WTC11 (cell line): ENCODE data around the gene FAM20C. TPM values are rescaled to one million over a fixed set of nuclear protein-coding genes. Genes with fewer than 3 reads are reported as not detected.

Experiments
- ATAC-seq: fragments of 200-7000 bp; cut with Tn5 transposase; 2 replicates; pipeline ENCODE4 v1.10.0; 2021; ENCODE audit warnings: mild to moderate bottlenecking, moderate library complexity
- CTCF ChIA-PET: fragments of 300-600 bp; sonication (Branson Sonifier 250); formaldehyde crosslinking; loops from one replicate; lab custom pipeline; 2021; ENCODE audit warnings: antibody characterized with exemption; lab: Charles Lee
- POLR2A ChIA-PET: fragments of 350-600 bp; sonication (Branson Sonifier 250); formaldehyde crosslinking; loops from one replicate; lab custom pipeline; 2021; ENCODE audit warnings: antibody characterized with exemption; lab: Charles Lee
- DNase-seq: peaks from one replicate; pipeline ENCODE4 v3.0.0; 2021; ENCODE audit warnings: low spot score
- H3K27ac Mint-ChIP-seq: 2 replicates; pipeline ENCODE4 v1.8.0; 2021; ENCODE audit warnings: mixed read lengths
- H3K27me3 Mint-ChIP-seq: 2 replicates; pipeline ENCODE4 v1.8.0; 2021; ENCODE audit warnings: low read depth, mild to moderate bottlenecking, moderate library complexity, mixed read lengths
- H3K36me3 Mint-ChIP-seq: 2 replicates; pipeline ENCODE4 v1.8.0; 2021; ENCODE audit warnings: mixed read lengths
- H3K4me1 Mint-ChIP-seq: 2 replicates; pipeline ENCODE4 v1.8.0; 2022; ENCODE audit warnings: mixed read lengths
- H3K4me3 Mint-ChIP-seq: 2 replicates; pipeline ENCODE4 v1.8.0; 2021; ENCODE audit warnings: mild to moderate bottlenecking, moderate library complexity, mixed read lengths
- H3K9me3 Mint-ChIP-seq: 2 replicates; pipeline ENCODE4 v1.8.0; 2021; ENCODE audit warnings: mixed read lengths
- ATF2 ChIP-seq: sonication (generic); formaldehyde crosslinking; IDR thresholded peaks from 2 replicates; pipeline ENCODE4 v1.8.1; 2022; ENCODE audit warnings: low read depth, missing genetic modification reagents, borderline replicate concordance
- ATF6 ChIP-seq: sonication (generic); formaldehyde crosslinking; IDR thresholded peaks from 2 replicates; pipeline ENCODE4 v1.8.1; 2023; ENCODE audit warnings: mild to moderate bottlenecking, missing genetic modification reagents
- EMX1 ChIP-seq: fragments of 250-450 bp; sonication (Bioruptor Pico); IDR thresholded peaks from 2 replicates; pipeline ENCODE4 v1.8.0; 2021; ENCODE audit warnings: mild to moderate bottlenecking
- FOXK1 ChIP-seq: sonication (generic); formaldehyde crosslinking; IDR thresholded peaks from 2 replicates; pipeline ENCODE4 v1.8.0; 2022; ENCODE audit warnings: mild to moderate bottlenecking, moderate library complexity, missing genetic modification reagents
- HMGA2 ChIP-seq: fragments of 250-450 bp; sonication (Bioruptor Pico); IDR thresholded peaks from 2 replicates; pipeline ENCODE4 v1.4.0; 2021; ENCODE audit warnings: mild to moderate bottlenecking, moderate library complexity
- NFATC4 ChIP-seq: fragments of 250-450 bp; sonication (Bioruptor Pico); IDR thresholded peaks from 2 replicates; pipeline ENCODE4 v1.9.0; 2021; ENCODE audit warnings: mild to moderate bottlenecking
- NR1H2 ChIP-seq: sonication (generic); formaldehyde crosslinking; IDR thresholded peaks from 2 replicates; pipeline ENCODE4 v1.9.0; 2021; ENCODE audit warnings: mild to moderate bottlenecking, moderate library complexity, missing genetic modification reagents
- OVOL2 ChIP-seq: fragments of 250-450 bp; sonication (Bioruptor Pico); IDR thresholded peaks from 2 replicates; pipeline ENCODE4 v1.9.0; 2021; ENCODE audit warnings: mild to moderate bottlenecking, borderline replicate concordance
- PRRX2 ChIP-seq: fragments of 250-450 bp; sonication (Bioruptor Pico); IDR thresholded peaks from 2 replicates; pipeline ENCODE4 v1.8.0; 2021; ENCODE audit warnings: mild to moderate bottlenecking
- SOX15 ChIP-seq: fragments of 250-450 bp; sonication (Bioruptor Pico); IDR thresholded peaks from 2 replicates; pipeline ENCODE4 v1.9.0; 2021; ENCODE audit warnings: mild to moderate bottlenecking
- STAT6 ChIP-seq: sonication (generic); formaldehyde crosslinking; conservative IDR thresholded peaks from 2 replicates; pipeline ENCODE4 v1.8.1; 2023; ENCODE audit warnings: mild to moderate bottlenecking, low read depth, missing genetic modification reagents, moderate library complexity
- TCF7 ChIP-seq: sonication (generic); formaldehyde crosslinking; IDR thresholded peaks from 2 replicates; pipeline ENCODE4 v1.8.0; 2022; ENCODE audit warnings: mild to moderate bottlenecking, low read depth, missing genetic modification reagents, moderate library complexity
- TP53 ChIP-seq: sonication (generic); formaldehyde crosslinking; IDR thresholded peaks from 2 replicates; pipeline ENCODE4 v1.8.1; 2023; ENCODE audit warnings: mild to moderate bottlenecking, missing genetic modification reagents
- ZMAT4 ChIP-seq: fragments of 250-450 bp; sonication (Bioruptor Pico); IDR thresholded peaks from 2 replicates; pipeline ENCODE4 v1.9.0; 2021; ENCODE audit warnings: mild to moderate bottlenecking
- ZNF219 ChIP-seq: sonication (generic); formaldehyde crosslinking; IDR thresholded peaks from 2 replicates; pipeline ENCODE4 v1.8.0; 2023; ENCODE audit warnings: missing genetic modification reagents, mild to moderate bottlenecking, borderline replicate concordance
- ZNF232 ChIP-seq: sonication (generic); formaldehyde crosslinking; IDR thresholded peaks from 2 replicates; pipeline ENCODE4 v1.8.0; 2022; ENCODE audit warnings: mild to moderate bottlenecking, missing genetic modification reagents
- ZNF263 ChIP-seq: sonication (generic); formaldehyde crosslinking; IDR thresholded peaks from 2 replicates; pipeline ENCODE4 v1.8.1; 2022; ENCODE audit warnings: low read depth, mild to moderate bottlenecking, moderate library complexity, missing genetic modification reagents
- total RNA-seq: library from RNA; stranded (reverse); gene quantifications from 3 replicates; pipeline ENCODE4 v1.2.3, GENCODE V29; 2021
- TF ChIP-seq, protein P1 (sequence below): sonication (generic); formaldehyde crosslinking; IDR thresholded peaks from 2 replicates; pipeline ENCODE4 v1.8.1; 2023; ENCODE audit warnings: mild to moderate bottlenecking, missing genetic modification reagents, moderate library complexity
- TF ChIP-seq, protein P2 (sequence below): sonication (generic); formaldehyde crosslinking; IDR thresholded peaks from 2 replicates; pipeline ENCODE4 v1.8.1; 2022; ENCODE audit warnings: missing genetic modification reagents, borderline replicate concordance

FAM20C gene
- total RNA-seq, 1 experiment from 2014 or later, result 64.9 TPM

GRCh38 chr7:218316-218715 lies 25.9 kb downstream of the FAM20C start:
- POLR2A ChIA-PET, result no interaction called here
- H3K36me3 Mint-ChIP-seq, result peaks cover 9% of the 10 kb centered on the region
- no peak for TF ChIP-seq NR1H2
- no peak for TF ChIP-seq SOX15 (CRISPR knock-in tag)
- TF ChIP-seq FOXK1 (CRISPR knock-in tag), result no peak
- TF ChIP-seq ZNF263 (CRISPR knock-in tag), result no peak
- TF ChIP-seq PRRX2 (CRISPR knock-in tag), result no peak
- no peak for TF ChIP-seq TCF7 (CRISPR knock-in tag)
- TF ChIP-seq, protein P1, sequence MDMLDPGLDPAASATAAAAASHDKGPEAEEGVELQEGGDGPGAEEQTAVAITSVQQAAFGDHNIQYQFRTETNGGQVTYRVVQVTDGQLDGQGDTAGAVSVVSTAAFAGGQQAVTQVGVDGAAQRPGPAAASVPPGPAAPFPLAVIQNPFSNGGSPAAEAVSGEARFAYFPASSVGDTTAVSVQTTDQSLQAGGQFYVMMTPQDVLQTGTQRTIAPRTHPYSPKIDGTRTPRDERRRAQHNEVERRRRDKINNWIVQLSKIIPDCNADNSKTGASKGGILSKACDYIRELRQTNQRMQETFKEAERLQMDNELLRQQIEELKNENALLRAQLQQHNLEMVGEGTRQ (CRISPR knock-in tag), result no peak
- TF ChIP-seq TP53 (CRISPR knock-in tag), result no peak
- TF ChIP-seq, all 79 proteins: peak for 0

DNA sequence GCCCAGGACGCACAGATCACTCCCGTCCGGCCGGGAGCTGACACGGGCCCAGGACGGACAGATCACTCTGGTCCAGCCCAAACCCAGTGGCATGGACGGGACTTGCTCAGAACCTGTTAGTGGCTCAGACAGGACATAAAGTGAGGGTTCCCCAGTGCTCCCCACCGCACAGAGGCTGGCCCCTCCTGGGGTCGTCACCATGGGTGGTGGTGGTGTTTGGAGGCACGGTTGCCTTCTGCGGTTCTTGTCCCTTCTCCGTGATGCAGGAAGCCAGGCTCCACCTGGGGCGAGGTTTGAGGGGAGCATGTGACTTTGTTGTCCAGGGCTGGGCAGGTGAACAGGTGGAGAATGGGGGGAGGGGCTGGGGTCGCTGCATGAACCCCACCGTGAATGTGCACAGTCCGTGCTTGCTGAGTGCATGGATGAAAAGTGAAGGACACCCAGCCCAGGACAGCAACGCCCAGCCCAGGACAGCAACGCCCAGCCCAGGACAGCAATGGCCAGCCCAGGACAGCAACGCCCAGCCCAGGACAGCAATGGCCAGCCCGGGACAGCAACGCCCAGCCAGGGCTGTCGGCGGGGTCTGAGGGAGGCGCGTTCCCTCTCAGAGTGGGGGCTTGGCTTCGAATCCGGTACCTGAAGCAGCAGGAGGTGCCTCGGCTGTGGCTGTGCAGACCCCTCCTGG lies 26.7 kb downstream of the FAM20C start:
- H3K4me1 Mint-ChIP-seq, result peaks cover 17% of the 10 kb centered on the region
- no peak for DNase-seq
- TF ChIP-seq ATF6 (CRISPR knock-in tag), result no peak
- TF ChIP-seq STAT6, result no peak
- no peak for TF ChIP-seq ZNF219 (CRISPR knock-in tag)
- TF ChIP-seq OVOL2 (CRISPR knock-in tag), result no peak
- TF ChIP-seq, protein P2, sequence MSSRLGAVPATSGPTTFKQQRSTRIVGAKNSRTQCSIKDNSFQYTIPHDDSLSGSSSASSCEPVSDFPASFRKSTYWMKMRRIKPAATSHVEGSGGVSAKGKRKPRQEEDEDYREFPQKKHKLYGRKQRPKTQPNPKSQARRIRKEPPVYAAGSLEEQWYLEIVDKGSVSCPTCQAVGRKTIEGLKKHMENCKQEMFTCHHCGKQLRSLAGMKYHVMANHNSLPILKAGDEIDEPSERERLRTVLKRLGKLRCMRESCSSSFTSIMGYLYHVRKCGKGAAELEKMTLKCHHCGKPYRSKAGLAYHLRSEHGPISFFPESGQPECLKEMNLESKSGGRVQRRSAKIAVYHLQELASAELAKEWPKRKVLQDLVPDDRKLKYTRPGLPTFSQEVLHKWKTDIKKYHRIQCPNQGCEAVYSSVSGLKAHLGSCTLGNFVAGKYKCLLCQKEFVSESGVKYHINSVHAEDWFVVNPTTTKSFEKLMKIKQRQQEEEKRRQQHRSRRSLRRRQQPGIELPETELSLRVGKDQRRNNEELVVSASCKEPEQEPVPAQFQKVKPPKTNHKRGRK (CRISPR knock-in tag), result no peak
- TF ChIP-seq, all 79 proteins: peak for 0
- H3K27ac Mint-ChIP-seq, result peak overlapping the region; percentile 68; the same call in 1 of the 2 replicates
- ATAC-seq, result no peak
- no peaks in the 10 kb centered on the region for H3K27me3 Mint-ChIP-seq
- H3K4me3 Mint-ChIP-seq, result no peak overlapping the region
- no peaks in the 10 kb centered on the region for H3K9me3 Mint-ChIP-seq
- POLR2A ChIA-PET, result no interaction called here
- H3K36me3 Mint-ChIP-seq, result peaks cover 3% of the 10 kb centered on the region
- CTCF ChIA-PET, result interaction anchor here (1.7 kb wide), 2 partner anchors 27 to 160 kb away, joined by 7 to 10 read pairs; partner anchors contain the start of gene FAM20C

More at GRCh38 chr7:218316-218715, 25.9 kb downstream of the FAM20C start:
- H3K27ac Mint-ChIP-seq, result no peak overlapping the region
- no peak for DNase-seq
- H3K27me3 Mint-ChIP-seq, result no peaks in the 10 kb centered on the region
- H3K4me3 Mint-ChIP-seq, result no peak overlapping the region
- H3K4me1 Mint-ChIP-seq, result peaks cover 17% of the 10 kb centered on the region
- ATAC-seq, result no peak
- no peaks in the 10 kb centered on the region for H3K9me3 Mint-ChIP-seq
- CTCF ChIA-PET, result interaction anchor here (0.8 kb wide), 1 partner anchor 18 kb away, joined by 3 read pairs; no protein-coding TSS in a partner anchor

DNA sequence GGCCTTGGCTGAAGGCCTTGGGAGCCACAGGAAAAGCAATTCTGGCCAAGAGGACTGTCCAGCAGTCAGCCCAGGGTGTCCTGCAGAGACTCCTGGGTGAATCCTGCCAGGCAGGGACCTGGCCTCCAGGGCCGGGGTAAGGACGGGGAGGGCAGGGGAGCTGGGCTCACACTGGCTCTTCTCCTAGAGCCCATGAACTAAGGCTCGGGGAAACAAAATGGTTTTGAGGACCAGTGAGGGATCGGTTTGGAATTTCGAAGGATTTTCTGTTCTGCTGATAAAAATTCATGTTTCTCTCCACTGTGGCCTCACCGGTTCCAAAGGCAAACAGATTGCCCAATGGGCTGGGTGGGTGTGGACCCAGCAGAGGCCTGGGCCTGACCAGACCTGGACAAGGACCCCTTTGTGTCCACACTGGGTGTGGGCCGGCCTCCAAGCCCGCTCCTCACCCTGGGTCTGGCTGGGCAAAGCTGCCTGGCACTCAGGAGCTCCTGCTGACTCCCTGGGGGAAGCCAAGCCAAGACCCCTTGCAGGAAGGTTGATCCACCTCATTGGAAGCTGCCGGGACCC lies 27.3 kb downstream of the FAM20C start:
- ChIA-PET CTCF (interaction anchor here (0.7 to 1.7 kb wide), 19 partner anchors 11 to 179 kb away, joined by 3 to 10 read pairs (median 4); partner anchors contain the start of gene FAM20C), POLR2A (interaction anchor here (1.2 kb wide), 1 partner anchor 19 kb away, joined by 4 read pairs; no protein-coding TSS in a partner anchor)
- no peak for ATAC-seq
- no peaks in the 10 kb centered on the region for H3K36me3 Mint-ChIP-seq
- no peaks in the 10 kb centered on the region for H3K27me3 Mint-ChIP-seq
- H3K27ac Mint-ChIP-seq, result no peak overlapping the region
- H3K9me3 Mint-ChIP-seq, result no peaks in the 10 kb centered on the region
- no peak for DNase-seq
- H3K4me3 Mint-ChIP-seq, result no peak overlapping the region
- peaks cover 17% of the 10 kb centered on the region for H3K4me1 Mint-ChIP-seq
- TF ChIP-seq EMX1 (CRISPR knock-in tag), result no peak
- TF ChIP-seq HMGA2 (CRISPR knock-in tag), result no peak
- TF ChIP-seq ATF2 (CRISPR knock-in tag), result no peak
- TF ChIP-seq ZNF232 (CRISPR knock-in tag), result no peak
- no peak for TF ChIP-seq NFATC4 (CRISPR knock-in tag)
- TF ChIP-seq ZMAT4 (CRISPR knock-in tag), result no peak
- TF ChIP-seq STAT6, result no peak
